IPS DF 6.9 (cell line): ENCODE measurements around the gene SP4.
A peak's percentile ranks its signal among the peaks of the same experiment; 100 is the strongest.

Experiments
- DNase-seq: peaks from one replicate; pipeline ENCODE4 v3.0.0-alpha.2; 2013; ENCODE audit warnings: low read depth, low spot score
- H3K27ac ChIP-seq: one replicate; pipeline ENCODE4 v1.5.1; 2013; ENCODE audit warnings: low read length, control low read depth
- H3K27me3 ChIP-seq: 2 replicates; pipeline ENCODE4 v1.6.1; 2013; ENCODE audit warnings: mild to moderate bottlenecking, low read length; ENCODE audit not compliant: control insufficient read depth, insufficient read depth
- H3K36me3 ChIP-seq: 2 replicates; pipeline ENCODE4 v1.6.1; 2013; ENCODE audit warnings: low read length; ENCODE audit not compliant: control insufficient read depth, insufficient read depth
- H3K4me1 ChIP-seq: 2 replicates; pipeline ENCODE4 v1.6.1; 2013; ENCODE audit warnings: low read length; ENCODE audit not compliant: control insufficient read depth, insufficient read depth
- H3K4me3 ChIP-seq: 2 replicates; pipeline ENCODE4 v1.5.1; 2013; ENCODE audit warnings: mild to moderate bottlenecking, low read length
- H3K9me3 ChIP-seq: 2 replicates; pipeline ENCODE4 v1.6.1; 2013; ENCODE audit warnings: low read length, inconsistent platforms; ENCODE audit not compliant: control insufficient read depth, insufficient read depth
- WGBS: extraction: QIAGEN DNeasy Blood & Tissue Kit; methylation state at CpG from one replicate; pipeline ENCODE4 v1.1.7; 2013; ENCODE audit warnings: mixed read lengths, missing lambda C conversion rate; ENCODE audit not compliant: insufficient read length, insufficient coverage; 5-methylcytosine and 5-hydroxymethylcytosine counted together

The SP4 gene

GRCh38 chr7:21427871-21428658 lies at the start of gene SP4:
Gene SP4 (plus strand): TSS chr7:21428083. CDS start chr7:21428252, 169 bp downstream.
- Histone ChIP-seq H3K4me3 (peak within 1 kb of the TSS; percentile 69; the same call in 1 of the 2 replicates), H3K27ac (no peak within 1 kb of the TSS), H3K9me3 (no peaks in the 10 kb centered on the region), H3K36me3 (peaks cover 3% of the 10 kb centered on the region; the same call in 1 of the 2 replicates), H3K4me1 (peaks cover 6% of the 10 kb centered on the region; the same call in 1 of the 2 replicates), H3K27me3 (no peaks in the 10 kb centered on the region)
- WGBS, result no CpG with 5 or more reads among the region's 63 CpGs
- DNase-seq, result peak; percentile 68

- no peaks in the 10 kb centered on the region for H3K4me1 ChIP-seq
- H3K9me3 ChIP-seq, result no peaks in the 10 kb centered on the region
- H3K4me3 ChIP-seq, result no peak overlapping the region
- H3K27me3 ChIP-seq, result no peaks in the 10 kb centered on the region
- WGBS, result no CpG with 5 or more reads among the region's 2 CpGs
- H3K36me3 ChIP-seq, result no peaks in the 10 kb centered on the region
- DNase-seq, result no peak
- H3K27ac ChIP-seq, result no peak overlapping the region
Observed at GRCh38 chr7:21383227-21384220, 44.4 kb upstream of the SP4 start.

GRCh38 chr7:21393937-21394336 lies 33.9 kb upstream of the SP4 start:
- H3K36me3 ChIP-seq, result no peaks in the 10 kb centered on the region
- H3K27me3 ChIP-seq, result no peaks in the 10 kb centered on the region
- no peak overlapping the region for H3K27ac ChIP-seq
- H3K4me3 ChIP-seq, result no peak overlapping the region
- H3K9me3 ChIP-seq, result no peaks in the 10 kb centered on the region
- WGBS, result no CpG with 5 or more reads among the region's 2 CpGs
- DNase-seq, result no peak
- H3K4me1 ChIP-seq, result no peaks in the 10 kb centered on the region

- H3K27me3 ChIP-seq, result no peaks in the 10 kb centered on the region
- no peaks in the 10 kb centered on the region for H3K36me3 ChIP-seq
- no peak overlapping the region for H3K4me3 ChIP-seq
- no peaks in the 10 kb centered on the region for H3K9me3 ChIP-seq
- H3K4me1 ChIP-seq, result no peaks in the 10 kb centered on the region
- H3K27ac ChIP-seq, result no peak overlapping the region
- WGBS, result no CpG with 5 or more reads among the region's 5 CpGs
- no peak for DNase-seq
Observed at GRCh38 chr7:21401944-21402343, 25.9 kb upstream of the SP4 start.

GRCh38 chr7:21407796-21408480 lies 19.9 kb upstream of the SP4 start:
- H3K4me3 ChIP-seq, result no peak overlapping the region

GRCh38 chr7:21408481-21408820 lies 19.4 kb upstream of the SP4 start:
- H3K27me3 ChIP-seq, result no peaks in the 10 kb centered on the region
- no peaks in the 10 kb centered on the region for H3K9me3 ChIP-seq
- no CpG with 5 or more reads among the region's 3 CpGs for WGBS
- no peak overlapping the region for H3K27ac ChIP-seq
- DNase-seq, result no peak
- H3K4me1 ChIP-seq, result no peaks in the 10 kb centered on the region
- no peaks in the 10 kb centered on the region for H3K36me3 ChIP-seq
- no peak overlapping the region for H3K4me3 ChIP-seq

More at GRCh38 chr7:21407796-21408480, 19.9 kb upstream of the SP4 start:
- 100% methylated on average over 2 of the region's 4 CpGs for WGBS
- H3K9me3 ChIP-seq, result no peaks in the 10 kb centered on the region
- no peak for DNase-seq
- no peaks in the 10 kb centered on the region for H3K4me1 ChIP-seq
- H3K36me3 ChIP-seq, result no peaks in the 10 kb centered on the region
- no peak overlapping the region for H3K27ac ChIP-seq
- H3K27me3 ChIP-seq, result no peaks in the 10 kb centered on the region

GRCh38 chr7:21412410-21412851 lies 15.5 kb upstream of the SP4 start:
- Histone ChIP-seq H3K36me3 (no peaks in the 10 kb centered on the region), H3K27ac (no peak overlapping the region), H3K27me3 (no peaks in the 10 kb centered on the region), H3K4me3 (no peak overlapping the region), H3K4me1 (no peaks in the 10 kb centered on the region), H3K9me3 (no peaks in the 10 kb centered on the region)
- WGBS, result no CpG with 5 or more reads among the region's 1 CpG
- DNase-seq, result no peak

GRCh38 chr7:21412957-21413356 lies 14.9 kb upstream of the SP4 start:
- H3K4me1 ChIP-seq, result no peaks in the 10 kb centered on the region
- no CpG with 5 or more reads among the region's 2 CpGs for WGBS
- H3K9me3 ChIP-seq, result no peaks in the 10 kb centered on the region
- no peak overlapping the region for H3K4me3 ChIP-seq
- H3K36me3 ChIP-seq, result no peaks in the 10 kb centered on the region
- no peaks in the 10 kb centered on the region for H3K27me3 ChIP-seq
- DNase-seq, result no peak
- H3K27ac ChIP-seq, result no peak overlapping the region

GRCh38 chr7:21413502-21413901 lies 14.4 kb upstream of the SP4 start:
- H3K4me1 ChIP-seq, result no peaks in the 10 kb centered on the region
- no peaks in the 10 kb centered on the region for H3K27me3 ChIP-seq
- no peak for DNase-seq
- H3K36me3 ChIP-seq, result no peaks in the 10 kb centered on the region
- no peak overlapping the region for H3K4me3 ChIP-seq
- no peak overlapping the region for H3K27ac ChIP-seq
- no peaks in the 10 kb centered on the region for H3K9me3 ChIP-seq

GRCh38 chr7:21414795-21415393 lies 13.0 kb upstream of the SP4 start:
- WGBS, result 100% methylated on average over 1 of the region's 6 CpGs
- Histone ChIP-seq H3K4me1 (no peaks in the 10 kb centered on the region), H3K27ac (no peak overlapping the region), H3K27me3 (no peaks in the 10 kb centered on the region), H3K4me3 (no peak overlapping the region), H3K9me3 (no peaks in the 10 kb centered on the region), H3K36me3 (no peaks in the 10 kb centered on the region)
- no peak for DNase-seq
